ENCODE data around the gene HBB.
"Not testable (repeated sequence)": the region's sequence is repeated elsewhere in the genome, so short reads cannot be mapped to it uniquely, and the experiment has no call there.

Gene HBB

DNA sequence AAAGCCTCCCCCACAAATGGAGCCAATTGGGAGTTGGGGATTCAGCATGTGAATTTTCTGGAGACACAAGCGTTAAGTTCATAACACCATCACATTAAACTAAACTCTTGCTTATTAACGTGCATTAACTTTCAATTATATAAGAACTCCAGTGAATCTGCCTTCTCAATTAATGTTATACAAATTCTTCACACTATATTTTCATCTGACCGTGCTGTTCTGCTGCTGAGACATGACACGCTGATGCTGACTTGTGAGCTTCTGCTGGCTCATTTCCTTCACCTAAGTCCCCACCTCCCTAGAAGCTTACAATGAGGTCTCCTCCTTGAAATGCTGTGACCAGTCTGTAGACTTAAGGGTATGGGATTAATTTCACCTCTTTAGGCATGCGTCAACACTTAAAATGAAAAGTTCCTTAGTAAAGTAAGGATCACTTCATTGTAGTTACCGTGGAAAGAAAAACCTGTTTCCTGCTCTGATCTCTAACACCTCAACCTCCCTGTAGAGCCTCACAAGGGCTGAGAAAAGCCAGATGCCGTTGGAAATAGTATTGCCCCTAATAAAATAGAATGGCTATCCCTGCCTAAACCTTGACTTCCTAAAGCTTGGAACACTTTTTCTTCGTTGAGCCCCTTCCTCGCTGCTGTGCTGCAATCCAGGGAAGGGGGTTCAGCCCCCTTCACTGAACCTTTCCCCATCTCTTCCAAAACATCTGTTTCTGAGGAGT, 25.5 kb upstream of the HBB start:
- no peak overlapping the region for H3K4me3 ChIP-seq (replicated peaks; ENCODE audit: low read depth, low read length)
- no peak for DNase-seq (ENCODE audit: extremely low read depth, low read depth)
- TF ChIP-seq CTCF (IDR thresholded peaks at IDR 0.05; ENCODE audit: low read depth, low read length, missing control alignments), result no peak

- TF ChIP-seq CTCF (IDR thresholded peaks at IDR 0.05; ENCODE audit: low read depth, low read length, missing control alignments), result no peak
- DNase-seq (ENCODE audit: extremely low read depth, low read depth), result no peak
- no peak overlapping the region for H3K4me3 ChIP-seq (replicated peaks; ENCODE audit: low read depth, low read length)
Measured at GRCh38 chr11:5251746-5252145, 24.9 kb upstream of the HBB start.

DNA sequence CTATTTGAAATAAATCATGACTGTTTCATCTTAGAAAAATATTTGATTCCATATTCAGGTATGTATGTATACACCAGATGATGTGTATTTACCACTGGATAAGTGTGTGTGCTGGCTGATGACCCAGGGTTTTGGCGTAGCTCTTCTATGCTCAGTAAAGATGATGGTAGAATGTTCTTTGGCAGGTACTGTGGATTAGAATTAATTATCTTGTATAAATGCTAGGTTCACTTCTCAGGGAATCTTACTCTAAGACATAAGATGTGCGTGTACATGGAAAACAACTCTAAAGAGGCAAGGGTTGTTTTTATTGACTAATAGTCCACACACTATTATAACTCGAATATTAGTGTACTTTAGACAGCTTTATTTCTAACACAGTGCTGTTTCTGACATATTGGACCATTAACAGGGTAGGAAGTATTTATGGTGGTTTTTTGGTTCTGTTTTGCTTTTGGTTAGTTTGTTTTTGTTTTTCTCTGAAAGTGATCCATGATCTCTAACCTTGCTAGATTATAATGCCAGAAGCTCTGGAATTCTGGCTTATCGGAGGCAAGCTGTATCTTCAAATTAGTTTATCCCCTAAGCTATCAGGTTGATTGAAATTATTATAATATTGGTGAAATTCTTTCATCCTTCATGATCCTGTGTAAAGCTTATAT, 23.8 kb upstream of the HBB start:
- TF ChIP-seq CTCF (IDR thresholded peaks at IDR 0.05; ENCODE audit: low read depth, low read length, missing control alignments), result no peak
- H3K4me3 ChIP-seq (replicated peaks; ENCODE audit: low read depth, low read length), result no peak overlapping the region
- no peak for DNase-seq (ENCODE audit: extremely low read depth, low read depth)

GRCh38 chr11:5249807-5250396, 23.0 kb upstream of the HBB start, which contains the start of gene HBG1:
HBG1 (minus strand) TSS chr11:5249857; CDS start chr11:5249804, 53 bp downstream.
- not testable (repeated sequence) for H3K4me3 ChIP-seq (replicated peaks; ENCODE audit: low read depth, low read length); DNase-seq (ENCODE audit: extremely low read depth, low read depth)

DNA sequence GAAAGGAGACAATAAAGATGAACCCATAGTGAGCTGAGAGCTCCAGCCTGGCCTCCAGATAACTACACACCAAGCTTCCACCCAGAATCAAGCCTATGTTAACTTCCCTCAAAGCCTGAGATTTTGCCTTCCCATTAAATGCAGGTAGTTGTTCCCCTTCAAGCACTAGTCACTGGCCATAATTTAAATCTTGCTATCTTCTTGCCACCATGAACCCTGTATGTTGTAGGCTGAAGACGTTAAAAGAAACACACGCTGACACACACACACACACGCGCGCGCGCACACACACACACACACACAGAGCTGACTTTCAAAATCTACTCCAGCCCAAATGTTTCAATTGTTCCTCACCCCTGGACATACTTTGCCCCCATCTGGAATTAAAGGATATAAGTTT, 21.6 kb upstream of the HBB start:
- not testable (repeated sequence) for DNase-seq (ENCODE audit: extremely low read depth, low read depth); H3K4me3 ChIP-seq (replicated peaks; ENCODE audit: low read depth, low read length)

- no peak for TF ChIP-seq CTCF (IDR thresholded peaks at IDR 0.05; ENCODE audit: low read depth, low read length, missing control alignments)
- no peak for DNase-seq (ENCODE audit: extremely low read depth, low read depth)
- no peak overlapping the region for H3K4me3 ChIP-seq (replicated peaks; ENCODE audit: low read depth, low read length)
Measured at GRCh38 chr11:5247472-5248192, 20.8 kb upstream of the HBB start.

- H3K4me3 ChIP-seq (replicated peaks; ENCODE audit: low read depth, low read length), result no peak overlapping the region
- no peak for DNase-seq (ENCODE audit: extremely low read depth, low read depth)
- TF ChIP-seq CTCF (IDR thresholded peaks at IDR 0.05; ENCODE audit: low read depth, low read length, missing control alignments), result no peak
Measured at GRCh38 chr11:5246772-5247471, 20.1 kb upstream of the HBB start.

Measured in HFF-Myc (cell line).